ENCODE results near the gene STK39. TPM values are rescaled to one million over a fixed set of nuclear protein-coding genes. Genes with fewer than 3 reads are reported as not detected.

STK39 gene
- total and polyA plus RNA-seq, 11 donors: 13.1 to 40.1 (median 21.5) TPM

DNA sequence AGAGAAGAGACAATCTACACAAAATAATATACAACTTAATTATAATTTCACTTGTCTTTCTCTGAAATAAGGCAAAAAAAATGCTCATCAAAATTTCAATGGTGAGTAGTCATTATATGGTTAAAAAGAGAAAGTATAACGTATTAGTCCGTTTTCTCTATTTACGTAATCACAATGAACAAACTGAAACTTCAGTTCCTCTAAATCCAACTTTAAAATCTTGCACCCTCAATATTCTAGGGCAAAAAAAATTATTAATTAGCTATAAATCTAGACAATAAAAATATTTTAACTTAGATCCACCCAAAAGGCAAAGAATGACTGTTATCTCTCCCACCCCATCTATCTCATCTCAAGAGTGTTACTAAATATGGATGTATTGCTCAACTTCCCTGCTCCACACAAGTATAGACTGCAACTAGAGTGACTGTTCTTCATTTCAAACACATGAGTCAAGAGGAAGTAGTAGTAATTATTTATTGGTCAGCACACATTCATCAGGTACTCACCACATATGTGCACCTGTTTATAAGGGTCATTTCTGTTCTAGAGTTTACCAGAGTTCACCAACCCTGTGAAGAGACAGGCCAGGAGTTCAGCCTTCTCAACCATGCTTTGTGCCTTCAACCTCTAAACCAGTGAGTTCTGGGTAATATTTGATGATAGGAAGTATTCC lies 36.4 kb downstream of the STK39 start:
- 26 to 59% (median 42%) methylated on average over 3 of the region's 3 CpGs for WGBS, 4 donors
- Histone ChIP-seq H3K4me1 (peaks cover 0 to 45% (median 16%) of the 10 kb centered on the region in 12 donors), H3K4me3 (peak overlapping the region in 6 of 12 donors; percentile 3 to 35 (median 17)), H3K27me3 (no peaks in the 10 kb centered on the region), H3K9me3 (no peaks in the 10 kb centered on the region), H3K36me3 (no peaks in the 10 kb centered on the region), H3K27ac (peak overlapping the region in 1 of 12 donors; percentile 18)
- DNase-seq: no peak
- no peak for TF ChIP-seq POLR2A (IDR thresholded peaks at IDR 0.05)
- TF ChIP-seq, protein P1, sequence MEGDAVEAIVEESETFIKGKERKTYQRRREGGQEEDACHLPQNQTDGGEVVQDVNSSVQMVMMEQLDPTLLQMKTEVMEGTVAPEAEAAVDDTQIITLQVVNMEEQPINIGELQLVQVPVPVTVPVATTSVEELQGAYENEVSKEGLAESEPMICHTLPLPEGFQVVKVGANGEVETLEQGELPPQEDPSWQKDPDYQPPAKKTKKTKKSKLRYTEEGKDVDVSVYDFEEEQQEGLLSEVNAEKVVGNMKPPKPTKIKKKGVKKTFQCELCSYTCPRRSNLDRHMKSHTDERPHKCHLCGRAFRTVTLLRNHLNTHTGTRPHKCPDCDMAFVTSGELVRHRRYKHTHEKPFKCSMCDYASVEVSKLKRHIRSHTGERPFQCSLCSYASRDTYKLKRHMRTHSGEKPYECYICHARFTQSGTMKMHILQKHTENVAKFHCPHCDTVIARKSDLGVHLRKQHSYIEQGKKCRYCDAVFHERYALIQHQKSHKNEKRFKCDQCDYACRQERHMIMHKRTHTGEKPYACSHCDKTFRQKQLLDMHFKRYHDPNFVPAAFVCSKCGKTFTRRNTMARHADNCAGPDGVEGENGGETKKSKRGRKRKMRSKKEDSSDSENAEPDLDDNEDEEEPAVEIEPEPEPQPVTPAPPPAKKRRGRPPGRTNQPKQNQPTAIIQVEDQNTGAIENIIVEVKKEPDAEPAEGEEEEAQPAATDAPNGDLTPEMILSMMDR (IDR thresholded peaks at IDR 0.05): no peak
- intact Hi-C loops (cut with DNase I): no loop called here
- ATAC-seq: peak; percentile 39 to 90 (median 78)

DNA sequence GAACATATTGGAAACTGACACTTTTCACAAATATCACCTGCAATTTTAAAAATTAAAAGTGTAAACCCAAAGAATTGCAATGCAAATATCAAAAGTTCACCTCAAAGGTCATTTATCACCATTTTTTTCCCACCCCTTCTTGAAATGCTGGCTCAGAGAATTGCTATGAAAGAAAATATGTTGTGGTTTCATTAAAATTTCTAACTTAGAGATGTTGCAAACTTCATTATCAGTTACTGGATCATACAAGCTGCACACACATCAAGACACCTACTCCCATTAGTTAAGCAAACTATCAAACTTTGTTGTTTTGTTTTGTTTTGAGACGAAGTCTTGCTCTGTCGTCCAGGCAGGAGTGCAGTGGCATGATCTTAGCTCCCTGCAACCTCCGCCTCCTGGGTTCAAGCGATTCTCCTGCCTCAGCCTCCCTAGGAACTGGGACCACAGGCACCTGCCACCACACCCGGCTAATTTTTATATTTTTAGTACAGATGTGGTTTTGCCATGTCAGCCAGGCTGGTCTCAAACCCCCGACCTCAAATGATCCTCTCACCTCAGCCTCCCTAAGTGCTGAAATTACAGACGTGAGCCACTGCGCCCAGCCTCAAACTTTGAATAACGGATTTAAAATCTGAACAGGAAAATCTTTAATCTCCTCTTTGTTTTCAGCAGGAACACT lies 37.0 kb downstream of the STK39 start:
- Histone ChIP-seq H3K4me3 (peak overlapping the region in 4 of 12 donors; percentile 3 to 35 (median 17)), H3K36me3 (no peaks in the 10 kb centered on the region), H3K9me3 (no peaks in the 10 kb centered on the region), H3K4me1 (peaks cover 0 to 38% (median 13%) of the 10 kb centered on the region in 12 donors), H3K27ac (peak overlapping the region in 1 of 12 donors; percentile 18), H3K27me3 (no peaks in the 10 kb centered on the region)
- ATAC-seq (no peak), DNase-seq (no peak)
- WGBS, 4 donors: 86 to 93% (median 87%) methylated on average over 9 of the region's 9 CpGs
- intact Hi-C loops (cut with DNase I): no loop called here
- TF ChIP-seq POLR2A (IDR thresholded peaks at IDR 0.05): no peak
- TF ChIP-seq, protein P1 (IDR thresholded peaks at IDR 0.05): no peak

DNA sequence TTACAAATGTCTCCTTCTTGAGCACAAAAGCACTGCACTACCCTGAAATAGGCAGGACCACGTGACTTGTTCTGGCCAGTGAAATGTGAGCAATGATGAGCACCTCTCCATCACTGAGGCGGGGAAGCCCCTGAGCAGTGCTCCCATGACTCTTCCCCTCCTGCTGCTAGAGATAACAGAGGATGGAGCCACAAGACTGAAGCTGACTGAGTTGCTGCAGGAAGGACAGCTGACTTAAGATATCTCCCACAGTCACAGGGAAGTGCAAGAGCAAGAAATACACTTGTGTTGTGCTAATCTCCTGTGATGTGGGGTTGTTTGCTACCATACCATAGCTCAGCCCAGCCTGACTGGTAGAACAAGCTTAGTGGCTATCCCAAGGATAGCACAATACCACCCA lies 38.7 kb downstream of the STK39 start:
- intact Hi-C loops (cut with DNase I): no loop called here
- ATAC-seq: no peak

DNA sequence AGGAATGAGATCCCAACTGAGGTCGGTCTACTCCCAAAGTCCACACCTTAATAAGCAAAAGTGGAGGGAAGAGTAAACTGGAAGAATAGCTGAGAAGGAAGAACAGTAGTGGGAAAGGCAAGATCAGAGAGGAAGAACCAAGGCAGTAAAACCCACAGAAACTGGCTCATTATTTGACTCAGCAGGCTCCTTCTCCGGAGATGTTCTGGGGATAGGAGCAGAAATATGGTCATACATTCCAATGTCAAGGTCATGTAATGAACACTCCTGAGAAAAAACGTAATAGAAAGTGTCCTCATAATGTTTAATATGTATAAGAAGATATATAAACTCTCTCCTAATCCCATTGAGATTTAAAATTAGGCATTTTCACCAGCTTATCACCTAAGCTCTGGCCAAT lies 39.5 kb downstream of the STK39 start:
- TF ChIP-seq, protein P1 (IDR thresholded peaks at IDR 0.05): no peak
- TF ChIP-seq POLR2A (IDR thresholded peaks at IDR 0.05): no peak
- Histone ChIP-seq H3K9me3 (no peaks in the 10 kb centered on the region), H3K4me1 (peaks cover 0 to 31% (median 11%) of the 10 kb centered on the region in 12 donors), H3K27me3 (no peaks in the 10 kb centered on the region), H3K27ac (no peak overlapping the region), H3K4me3 (no peak overlapping the region), H3K36me3 (no peaks in the 10 kb centered on the region)
- DNase-seq (no peak), ATAC-seq (no peak)
- intact Hi-C loops (cut with DNase I): no loop called here
- WGBS, 4 donors: 69 to 85% (median 80%) methylated on average over 3 of the region's 3 CpGs

More for the DNA sequence above, 38.7 kb downstream of the STK39 start:
- H3K27ac ChIP-seq: no peak overlapping the region
- DNase-seq: no peak
- no peak for TF ChIP-seq POLR2A (IDR thresholded peaks at IDR 0.05)
- TF ChIP-seq, protein P1 (IDR thresholded peaks at IDR 0.05): no peak
- H3K4me3 ChIP-seq: no peak overlapping the region
- no peaks in the 10 kb centered on the region for H3K27me3 ChIP-seq
- 89 to 95% (median 94%) methylated on average over 2 of the region's 2 CpGs for WGBS, 4 donors
- H3K9me3 ChIP-seq: no peaks in the 10 kb centered on the region
- H3K4me1 ChIP-seq: peaks cover 0 to 31% (median 12%) of the 10 kb centered on the region in 12 donors
- H3K36me3 ChIP-seq: no peaks in the 10 kb centered on the region

All from heart left ventricle (tissue), 16 donors.